Measurements from ENCODE around the gene CC2D2A. TPM values are rescaled to one million over a fixed set of nuclear protein-coding genes. Genes with fewer than 3 reads are reported as not detected.

Gene CC2D2A
- polyA plus RNA-seq (ENCODE audit: insufficient read length in 12 of 12): 10 to 100 TPM in 11 of 12 donors, not detected in 1; 11.9 to 29.9 (median 17.2) TPM
- long read RNA-seq, donor 1, partial matches to known transcripts: 0 of 2 reads
- long read RNA-seq, donor 1, other reads (novel, unspliced or antisense): 0 of 2 reads
- long read RNA-seq, donor 2, partial matches to known transcripts: 5 of 6 reads
- long read RNA-seq, donor 2, other reads (novel, unspliced or antisense): 0 of 6 reads
- long read RNA-seq, donor 3, partial matches to known transcripts: 5 of 12 reads
- long read RNA-seq, donor 3, other reads (novel, unspliced or antisense): 7 of 12 reads
- long read RNA-seq, donor 4, partial matches to known transcripts: 6 of 12 reads
- long read RNA-seq, donor 4, other reads (novel, unspliced or antisense): 5 of 12 reads
- long read RNA-seq, donor 5, partial matches to known transcripts: 0 of 2 reads
- long read RNA-seq, donor 5, other reads (novel, unspliced or antisense): 0 of 2 reads
- long read RNA-seq, donor 6, partial matches to known transcripts: 0 of 1 reads
- long read RNA-seq, donor 6, other reads (novel, unspliced or antisense): 0 of 1 reads
- long read RNA-seq, donor 7, partial matches to known transcripts: 0 of 1 reads
- long read RNA-seq, donor 7, other reads (novel, unspliced or antisense): 0 of 1 reads
- long read RNA-seq, donor 8, partial matches to known transcripts: 9 of 11 reads
- long read RNA-seq, donor 8, other reads (novel, unspliced or antisense): 0 of 11 reads
- long read RNA-seq, donor 9: 0 reads
- long read RNA-seq, donor 10: 0 reads
- long read RNA-seq, donor 11, partial matches to known transcripts: 7 of 8 reads
- long read RNA-seq, donor 11, other reads (novel, unspliced or antisense): 0 of 8 reads

DNA sequence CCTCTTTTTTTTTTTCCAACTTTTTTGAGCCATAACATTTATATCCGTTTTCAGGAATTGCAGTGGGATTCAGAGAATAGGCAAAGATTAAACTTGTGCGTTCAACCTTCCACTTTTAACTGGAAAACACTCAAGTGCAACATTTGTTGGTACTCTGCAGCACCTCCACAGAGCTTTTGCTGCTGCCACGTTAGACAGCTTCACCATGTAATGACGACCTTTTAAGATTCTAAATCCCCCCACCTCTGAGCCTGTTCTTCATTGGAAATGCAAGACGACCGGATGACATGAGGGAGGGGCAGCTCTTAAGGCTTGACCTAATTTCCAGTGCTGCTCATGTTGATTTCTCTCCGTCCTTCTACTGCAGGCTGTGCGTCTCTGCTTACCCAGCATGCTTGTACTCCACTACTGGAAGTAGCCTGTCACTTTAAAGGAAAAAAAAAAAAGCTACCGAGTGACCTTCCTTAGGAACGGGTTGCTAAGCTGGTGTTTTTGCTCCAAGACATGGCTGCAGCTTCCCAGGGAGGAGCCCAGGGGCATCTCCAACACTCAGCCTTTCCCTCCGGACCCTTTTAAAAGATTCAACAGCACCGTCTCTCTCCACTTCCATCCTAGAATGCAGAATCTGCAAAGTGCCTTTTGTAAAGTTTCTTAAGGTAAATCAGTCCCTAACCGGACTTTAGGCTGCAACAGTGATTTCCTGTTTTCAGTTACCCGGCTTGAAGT, at the start of gene CC2D2A:
TSS of gene CC2D2A (plus strand) at position 481 of the 726 bp plus-strand sequence. CDS start 6,051 bp downstream, outside the sequence.
- peak; percentile 60 for DNase-seq

DNA sequence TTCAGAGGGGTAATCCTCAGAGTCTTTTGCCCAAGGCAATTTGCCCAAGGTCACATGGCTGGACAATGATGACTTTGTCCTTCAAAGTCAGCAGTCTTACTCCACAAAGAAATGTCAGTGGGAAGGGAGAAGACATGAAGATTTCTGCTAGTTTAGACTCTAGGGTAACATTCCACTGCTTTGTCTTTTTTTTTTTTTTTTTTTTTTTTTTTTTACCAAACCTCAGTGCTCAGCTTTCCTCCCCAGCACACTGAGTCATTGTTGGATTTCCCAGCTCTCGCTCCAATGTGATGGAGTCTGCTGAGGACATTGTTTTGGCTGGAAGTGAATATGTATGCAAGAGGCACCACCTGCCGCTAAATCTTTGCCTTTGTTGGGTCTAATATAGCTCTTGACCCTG, 49.0 kb upstream of the CC2D2A start:
- no peak for DNase-seq

DNA sequence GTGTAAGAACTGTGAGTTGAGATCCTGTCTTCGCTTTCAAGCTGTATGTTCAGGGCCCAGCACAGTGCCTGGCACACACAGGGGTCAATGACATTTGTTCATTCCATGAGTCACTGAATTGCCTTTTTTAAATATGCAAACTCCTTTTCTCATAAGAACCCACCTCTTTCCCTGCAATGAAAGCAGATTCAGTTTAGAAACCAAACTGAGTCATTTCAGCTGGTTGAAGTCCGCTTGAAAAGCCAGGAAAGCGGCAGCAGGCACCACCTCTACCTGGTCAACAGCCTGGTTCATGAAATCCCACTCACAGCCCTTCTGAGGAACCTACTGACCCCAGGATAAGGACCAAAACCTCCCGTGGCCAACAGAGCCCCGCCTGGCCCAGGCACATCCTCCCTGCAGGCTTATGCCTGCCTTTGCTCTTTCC, 46.4 kb upstream of the CC2D2A start:
- DNase-seq: no peak

- DNase-seq: no peak
Measured at GRCh38 chr4:15425520-15425919, 44.2 kb upstream of the CC2D2A start.

- no peak for DNase-seq
Measured at GRCh38 chr4:15427161-15427560, 42.5 kb upstream of the CC2D2A start.

DNA sequence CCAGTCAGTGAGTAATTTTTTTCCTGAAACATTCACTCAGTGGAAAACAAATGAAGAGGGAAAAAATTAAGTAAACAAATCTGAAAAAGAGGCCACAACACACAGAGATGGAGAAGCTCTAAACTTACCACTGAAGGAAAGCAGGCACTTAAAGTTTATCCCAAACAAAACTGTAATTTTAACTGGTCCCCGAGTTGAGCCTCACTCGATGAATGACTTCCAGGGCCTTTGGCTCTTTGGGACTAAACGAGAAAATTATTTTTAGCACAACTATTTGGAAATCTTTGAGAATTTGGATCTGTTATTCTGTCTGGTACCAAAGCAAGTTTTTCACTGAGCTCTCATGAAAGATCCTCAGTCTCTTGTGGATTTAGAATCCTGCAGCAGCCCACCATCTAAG, 42.0 kb upstream of the CC2D2A start, which contains the start of gene C1QTNF7:
TSS of gene C1QTNF7 (plus strand) at position 333 of the 400 bp plus-strand sequence. CDS start 7,711 bp downstream, outside the sequence.
- DNase-seq: peak; percentile 52

- DNase-seq: no peak
Measured at GRCh38 chr4:15428611-15429010, 41.1 kb upstream of the CC2D2A start.

DNA sequence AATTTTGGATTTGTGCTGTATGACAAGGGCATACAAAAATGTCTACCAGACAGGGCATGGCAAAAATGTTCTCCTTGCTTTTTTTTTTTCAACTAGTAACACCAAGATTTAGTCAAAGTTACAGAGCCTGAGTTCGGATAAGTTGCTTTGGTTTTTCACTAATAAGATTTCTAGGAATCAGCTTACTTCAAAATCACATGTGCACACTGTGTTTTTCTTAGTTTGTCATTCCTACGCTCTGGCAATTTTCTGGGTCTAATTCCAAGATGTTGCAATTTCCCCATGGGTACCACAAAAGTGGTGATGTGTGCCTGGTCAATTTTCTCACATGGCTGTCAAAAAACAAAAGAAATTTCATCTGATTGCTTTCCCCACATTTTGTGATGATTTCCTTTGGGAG, 35.6 kb upstream of the CC2D2A start:
- DNase-seq: no peak

GRCh38 chr4:15434676-15435075, 35.0 kb upstream of the CC2D2A start:
- DNase-seq: no peak

GRCh38 chr4:15436513-15436912, 33.2 kb upstream of the CC2D2A start:
- no peak for DNase-seq

GRCh38 chr4:15438939-15439524, 30.6 kb upstream of the CC2D2A start:
- DNase-seq: no peak

DNA sequence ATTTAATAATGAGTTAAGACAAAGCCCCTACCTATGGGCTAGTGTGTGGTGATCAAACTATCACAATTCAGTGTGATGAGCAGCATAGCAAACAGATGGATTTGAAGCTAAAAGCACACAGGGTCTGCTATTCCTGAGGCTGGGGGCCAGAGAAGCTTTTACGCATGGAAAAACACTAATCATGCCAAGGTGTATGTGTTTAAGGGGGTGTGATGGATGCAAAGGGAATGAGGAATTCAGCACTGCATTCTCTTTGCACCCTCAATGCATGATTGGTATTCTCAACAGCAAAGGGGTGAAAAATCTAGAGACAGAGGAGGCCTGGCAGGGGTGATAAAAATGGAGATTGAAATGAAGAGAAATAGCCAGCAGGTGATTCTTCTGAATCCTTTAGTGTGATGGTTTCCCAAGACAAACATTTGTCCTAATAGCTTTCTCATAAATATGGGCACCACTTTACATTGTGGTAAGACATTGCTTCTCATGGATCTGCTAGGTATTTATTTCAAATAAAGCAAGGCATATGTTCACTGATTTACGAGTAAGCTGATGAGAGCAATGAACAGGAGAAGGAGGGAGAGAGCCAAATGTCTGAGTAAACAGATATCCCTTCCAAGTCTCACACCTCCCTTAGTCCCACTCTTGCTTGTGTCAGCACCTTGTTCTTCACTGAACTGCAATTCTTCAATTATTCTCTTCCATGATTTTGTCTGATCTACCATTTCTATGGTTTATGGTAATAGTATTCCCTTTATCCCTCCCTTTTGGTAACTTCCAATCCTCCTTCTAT, 26.1 kb upstream of the CC2D2A start:
- no peak for DNase-seq

DNA sequence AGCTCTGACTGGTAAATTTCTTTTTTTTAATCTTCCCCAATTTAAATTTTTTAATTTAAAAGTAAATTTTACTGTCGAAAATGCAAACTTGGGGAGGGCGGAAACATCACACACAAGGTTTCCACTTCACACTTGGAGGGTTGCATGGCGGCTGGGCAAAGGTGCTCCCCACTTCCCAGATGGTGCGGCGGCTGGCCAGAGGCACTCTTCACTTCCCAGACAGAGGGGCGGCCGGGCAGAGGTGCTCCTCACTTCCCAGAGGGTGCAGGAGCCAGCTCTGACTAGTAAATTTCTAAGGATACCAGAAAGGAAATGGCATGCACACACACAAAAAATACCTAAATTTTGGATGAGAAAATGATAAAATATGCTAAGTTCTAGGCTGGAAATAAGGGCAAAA, 25.4 kb upstream of the CC2D2A start:
- no peak for DNase-seq

GRCh38 chr4:15444879-15445547, 24.7 kb upstream of the CC2D2A start:
- DNase-seq: no peak

DNA sequence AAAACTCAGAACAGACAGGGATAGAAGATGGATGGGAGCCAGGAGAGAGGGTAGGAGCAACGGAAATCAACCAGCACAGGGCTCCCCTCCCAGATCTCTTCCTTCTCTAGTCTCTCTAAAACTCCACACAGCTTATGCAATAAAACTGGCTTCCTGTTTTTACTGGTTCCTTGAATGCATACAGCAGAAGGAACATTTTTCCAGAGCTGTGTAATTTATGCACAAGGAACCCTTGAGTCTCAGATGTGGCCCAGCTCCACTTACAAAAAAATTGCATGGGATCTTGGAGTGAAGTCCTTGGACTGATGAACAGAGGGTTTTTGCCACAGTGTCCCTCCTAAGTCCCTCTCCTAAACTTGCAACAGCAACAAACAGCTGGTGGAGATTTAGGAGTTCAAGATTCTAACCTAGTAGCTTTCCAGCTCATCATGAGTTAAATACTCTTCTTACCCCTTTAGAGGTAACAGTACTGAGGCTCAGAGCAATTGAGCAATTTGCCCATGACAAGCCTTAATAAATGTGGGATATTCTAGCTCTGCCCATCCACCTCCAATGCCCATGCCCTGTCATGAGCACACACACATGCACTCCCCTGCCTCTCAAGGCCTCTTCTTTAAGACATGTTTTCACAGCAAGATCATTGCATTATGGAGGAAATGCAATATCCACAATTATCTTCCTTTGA, 18.4 kb upstream of the CC2D2A start:
- no peak for DNase-seq

DNA sequence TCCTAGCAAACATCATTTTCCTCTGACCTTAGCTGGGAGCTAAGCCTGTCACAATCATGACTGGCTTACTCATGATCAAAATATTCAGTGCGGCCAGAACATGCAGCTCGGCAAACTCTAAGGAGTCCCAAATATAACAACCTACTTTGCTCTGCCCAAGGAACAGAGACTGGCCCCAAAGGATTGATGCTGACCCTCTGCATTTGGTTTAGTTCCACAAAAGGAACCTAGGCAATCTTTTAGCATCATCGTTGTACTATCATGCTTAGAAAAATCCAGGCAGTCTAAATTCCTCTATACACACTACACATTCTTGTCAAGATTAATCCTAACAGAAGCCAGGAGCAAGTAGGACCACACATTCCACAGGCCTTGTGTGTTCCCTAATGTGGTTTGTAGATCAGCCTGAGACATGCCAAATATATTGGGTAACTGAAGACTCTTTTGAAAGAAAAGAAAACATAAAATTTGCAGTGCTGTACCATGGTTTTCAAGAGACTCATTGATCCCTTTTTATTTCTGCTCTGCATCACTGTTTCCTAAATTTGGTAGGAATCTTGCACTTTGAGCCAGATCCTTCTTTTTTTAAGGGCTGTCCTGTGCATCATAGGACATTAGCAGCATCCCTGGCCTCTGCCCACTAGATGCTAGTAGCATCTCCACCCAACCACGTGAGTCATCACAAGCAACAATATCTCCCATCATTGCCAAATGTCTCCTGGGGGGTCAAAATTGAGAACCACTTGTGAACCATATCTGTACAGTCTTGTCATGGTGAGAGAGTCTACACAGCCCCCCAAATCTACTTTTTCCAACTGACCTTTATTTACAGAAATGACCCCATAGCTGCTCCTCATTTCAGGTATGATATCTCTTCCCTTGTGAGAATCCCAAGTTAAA, 17.6 kb upstream of the CC2D2A start:
- no peak for DNase-seq

DNA sequence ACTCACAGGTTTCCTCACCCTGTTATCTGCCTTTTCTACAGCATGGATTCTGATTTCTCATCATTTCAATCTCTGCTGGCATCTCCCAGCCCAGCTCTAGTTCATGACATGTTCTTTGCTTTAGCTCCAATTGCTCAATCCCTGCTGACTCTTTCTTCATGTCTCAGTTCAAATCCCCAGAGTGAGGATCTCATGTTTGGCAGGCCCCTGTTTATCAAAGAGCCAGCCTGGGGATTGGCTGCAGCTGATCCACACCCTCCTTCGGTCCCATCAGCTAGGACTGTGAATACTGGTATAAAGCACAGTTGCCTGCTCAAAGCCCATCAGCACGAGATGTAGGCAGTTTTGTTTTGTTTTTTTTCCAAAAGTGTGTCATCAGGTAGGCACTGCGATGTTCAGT, 14.4 kb upstream of the CC2D2A start:
- no peak for DNase-seq

All from muscle of arm (tissue), 14 donors.